IPS-18c (cell line): ENCODE results near the gene TMPO.
"Not testable (repeated sequence)": the region's sequence is repeated elsewhere in the genome, so short reads cannot be mapped to it uniquely, and the experiment has no call there.

Experiments
- H3K4me3 ChIP-seq: 2 replicates; pipeline ENCODE4 v1.7.0; 2013; ENCODE audit warnings: low read depth, mild to moderate bottlenecking, low read length, moderate library complexity; ENCODE audit not compliant: insufficient read depth
- H3K9me3 ChIP-seq: one replicate; pipeline ENCODE4 v1.6.1; 2013; ENCODE audit warnings: mild to moderate bottlenecking, low read length, moderate library complexity; ENCODE audit not compliant: control insufficient read depth, insufficient read depth

The TMPO gene, protein sequence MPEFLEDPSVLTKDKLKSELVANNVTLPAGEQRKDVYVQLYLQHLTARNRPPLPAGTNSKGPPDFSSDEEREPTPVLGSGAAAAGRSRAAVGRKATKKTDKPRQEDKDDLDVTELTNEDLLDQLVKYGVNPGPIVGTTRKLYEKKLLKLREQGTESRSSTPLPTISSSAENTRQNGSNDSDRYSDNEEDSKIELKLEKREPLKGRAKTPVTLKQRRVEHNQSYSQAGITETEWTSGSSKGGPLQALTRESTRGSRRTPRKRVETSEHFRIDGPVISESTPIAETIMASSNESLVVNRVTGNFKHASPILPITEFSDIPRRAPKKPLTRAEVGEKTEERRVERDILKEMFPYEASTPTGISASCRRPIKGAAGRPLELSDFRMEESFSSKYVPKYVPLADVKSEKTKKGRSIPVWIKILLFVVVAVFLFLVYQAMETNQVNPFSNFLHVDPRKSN

DNA sequence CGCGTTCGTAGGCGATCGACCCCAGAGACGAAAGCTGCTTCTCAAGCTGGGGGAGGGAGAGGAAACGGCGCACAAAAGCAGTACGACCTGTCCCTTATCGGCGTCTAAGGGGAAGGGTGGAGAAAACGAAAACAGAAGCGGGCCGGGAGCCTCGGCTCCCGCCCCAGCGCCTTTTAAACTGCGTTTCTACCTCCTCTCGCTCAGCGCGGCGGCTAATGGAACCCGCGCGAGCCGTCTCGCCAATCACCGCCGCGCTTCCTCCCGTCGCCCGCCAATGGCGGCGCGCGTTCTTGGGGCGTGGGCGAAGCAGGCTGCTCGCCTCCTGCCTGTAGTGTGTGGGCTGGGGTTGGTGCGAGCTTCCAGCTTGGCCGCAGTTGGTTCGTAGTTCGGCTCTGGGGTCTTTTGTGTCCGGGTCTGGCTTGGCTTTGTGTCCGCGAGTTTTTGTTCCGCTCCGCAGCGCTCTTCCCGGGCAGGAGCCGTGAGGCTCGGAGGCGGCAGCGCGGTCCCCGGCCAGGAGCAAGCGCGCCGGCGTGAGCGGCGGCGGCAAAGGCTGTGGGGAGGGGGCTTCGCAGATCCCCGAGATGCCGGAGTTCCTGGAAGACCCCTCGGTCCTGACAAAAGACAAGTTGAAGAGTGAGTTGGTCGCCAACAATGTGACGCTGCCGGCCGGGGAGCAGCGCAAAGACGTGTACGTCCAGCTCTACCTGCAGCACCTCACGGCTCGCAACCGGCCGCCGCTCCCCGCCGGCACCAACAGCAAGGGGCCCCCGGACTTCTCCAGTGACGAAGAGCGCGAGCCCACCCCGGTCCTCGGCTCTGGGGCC, at the start of gene TMPO:
TSS of gene TMPO (plus strand) at position 304 of the 824 bp plus-strand sequence. CDS start at position 582, 278 bp downstream.
- Histone ChIP-seq H3K9me3 (no peaks in the 10 kb centered on the region), H3K4me3 (peak within 1 kb of the TSS; percentile 98)

- H3K9me3 ChIP-seq = no peaks in the 10 kb centered on the region
- H3K4me3 ChIP-seq = no peak overlapping the region
Measured at GRCh38 chr12:98465950-98466602, 49.3 kb upstream of the TMPO start.

DNA sequence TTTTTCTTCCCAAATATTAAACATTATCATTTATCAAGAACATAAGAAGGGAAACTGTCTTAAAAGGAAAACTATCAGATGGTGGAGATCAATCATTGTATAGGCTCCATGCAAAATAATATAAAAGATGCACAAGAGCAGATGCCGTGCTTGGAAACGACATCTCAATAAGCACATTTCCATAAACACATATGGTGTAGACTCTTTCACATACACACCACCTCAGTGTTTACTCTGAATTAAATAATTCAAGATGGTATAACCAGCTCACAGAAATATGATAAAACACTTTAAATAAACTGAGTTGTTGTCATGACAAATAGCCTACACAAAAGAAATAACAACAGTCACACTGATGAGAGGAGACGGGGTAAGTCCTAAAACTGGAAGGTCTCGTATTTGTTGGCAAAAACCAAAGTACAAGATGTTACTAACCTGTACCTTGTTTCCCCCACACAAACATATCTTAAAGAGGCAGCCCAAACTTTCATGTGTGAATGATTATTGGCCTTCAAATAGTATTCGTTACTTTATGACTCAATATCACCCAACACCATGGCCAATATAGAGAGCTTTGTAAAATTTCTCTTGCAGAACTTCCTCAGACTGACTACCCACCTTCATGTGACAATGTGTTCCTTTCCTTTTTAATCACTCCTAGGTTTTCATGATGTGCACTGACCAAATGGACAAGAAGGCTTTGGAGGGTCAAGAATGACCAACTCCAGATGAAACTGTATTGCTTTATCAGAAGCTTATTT, 48.6 kb upstream of the TMPO start:
- peaks cover under 1% of the 10 kb centered on the region for H3K9me3 ChIP-seq
- no peak overlapping the region for H3K4me3 ChIP-seq

GRCh38 chr12:98469109-98469508, 46.3 kb upstream of the TMPO start:
- Histone ChIP-seq H3K4me3 (no peak overlapping the region), H3K9me3 (peaks cover 3% of the 10 kb centered on the region)

DNA sequence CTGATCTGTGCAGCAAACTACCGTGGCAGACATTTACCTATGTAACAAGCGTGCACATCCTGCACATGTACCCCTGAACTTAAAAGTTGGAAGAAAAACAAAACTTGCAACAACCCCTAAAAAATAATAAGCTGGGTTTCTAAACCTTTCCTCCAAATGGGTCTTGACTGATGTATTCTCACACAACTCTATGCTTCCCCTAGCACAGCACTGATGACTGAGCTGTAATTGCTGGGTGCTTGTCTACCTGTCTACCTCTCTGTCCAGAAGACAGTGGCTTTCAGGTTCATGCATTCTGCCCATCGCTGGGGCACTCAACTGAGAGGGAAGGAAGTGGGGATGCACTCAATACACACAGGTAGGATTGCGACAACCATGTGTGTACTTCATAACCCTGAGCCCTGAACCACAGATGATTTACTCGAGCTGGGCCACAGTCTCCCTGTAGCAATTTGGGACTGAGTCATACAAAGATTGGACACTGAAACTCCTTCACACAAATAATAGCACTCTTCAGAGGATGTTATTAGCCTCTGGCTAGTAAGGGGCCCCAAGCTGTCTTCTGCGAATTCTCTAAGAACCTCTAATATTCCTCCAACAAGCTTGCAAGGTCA, 44.8 kb upstream of the TMPO start:
- H3K4me3 ChIP-seq = no peak overlapping the region
- H3K9me3 ChIP-seq = peaks cover 3% of the 10 kb centered on the region

- Histone ChIP-seq H3K9me3 (peaks cover 3% of the 10 kb centered on the region), H3K4me3 (no peak overlapping the region)
Measured at GRCh38 chr12:98471085-98471484, 44.3 kb upstream of the TMPO start.

- Histone ChIP-seq H3K4me3 (no peak overlapping the region), H3K9me3 (peaks cover 5% of the 10 kb centered on the region)
Measured at GRCh38 chr12:98475565-98475908, 39.9 kb upstream of the TMPO start.

GRCh38 chr12:98478606-98479005, 36.8 kb upstream of the TMPO start:
- Histone ChIP-seq H3K9me3 (peaks cover 2% of the 10 kb centered on the region), H3K4me3 (no peak overlapping the region)

DNA sequence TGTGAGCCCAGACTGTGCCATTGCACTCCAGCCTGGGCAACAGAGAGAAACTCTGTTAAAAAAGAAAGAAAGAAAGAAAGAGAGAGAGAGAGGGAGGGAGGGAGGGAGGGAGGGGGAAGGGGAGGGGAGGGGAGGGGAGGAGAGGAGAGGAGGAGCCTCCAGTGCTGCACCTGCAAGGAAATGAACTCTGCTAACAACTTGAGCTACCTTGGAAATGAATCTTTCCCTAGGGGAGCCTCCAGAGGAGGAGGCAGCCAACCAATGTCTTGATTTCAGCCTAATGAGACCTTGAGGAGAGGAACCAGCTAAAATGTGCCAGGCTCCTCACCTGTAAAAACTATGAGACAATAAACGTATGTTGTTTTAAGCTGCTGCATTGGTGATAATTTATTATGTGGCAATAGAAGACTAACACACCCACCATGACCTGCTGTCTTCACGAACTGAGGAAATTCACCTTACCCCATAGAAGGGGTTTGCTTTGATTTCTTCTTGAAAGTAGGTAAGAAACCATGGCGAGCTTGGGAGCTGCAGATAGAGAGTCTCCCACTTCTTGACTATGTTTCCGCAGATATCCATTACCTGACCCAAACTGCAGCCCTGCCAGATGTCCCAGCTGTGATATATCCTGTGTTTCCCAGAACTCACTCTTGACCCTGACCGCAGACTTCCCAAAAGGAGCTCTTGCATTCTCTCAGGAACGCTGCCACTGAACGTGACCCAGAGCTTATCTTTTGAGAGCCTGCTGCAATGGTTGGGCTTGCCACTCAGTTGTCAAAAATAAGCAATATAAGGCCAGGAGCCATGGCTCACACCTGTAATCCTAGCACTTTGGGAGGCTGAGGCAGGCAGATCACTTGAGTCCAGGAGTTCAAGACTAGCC, 31.5 kb upstream of the TMPO start:
- Histone ChIP-seq H3K4me3 (no peak overlapping the region), H3K9me3 (peaks cover 2% of the 10 kb centered on the region)

- H3K4me3 ChIP-seq = no peak overlapping the region
- no peaks in the 10 kb centered on the region for H3K9me3 ChIP-seq
Measured at GRCh38 chr12:98485792-98486340, 29.5 kb upstream of the TMPO start.

- H3K9me3 ChIP-seq, H3K4me3 ChIP-seq: not testable (repeated sequence)
Measured at GRCh38 chr12:98488416-98488815, 27.0 kb upstream of the TMPO start.

DNA sequence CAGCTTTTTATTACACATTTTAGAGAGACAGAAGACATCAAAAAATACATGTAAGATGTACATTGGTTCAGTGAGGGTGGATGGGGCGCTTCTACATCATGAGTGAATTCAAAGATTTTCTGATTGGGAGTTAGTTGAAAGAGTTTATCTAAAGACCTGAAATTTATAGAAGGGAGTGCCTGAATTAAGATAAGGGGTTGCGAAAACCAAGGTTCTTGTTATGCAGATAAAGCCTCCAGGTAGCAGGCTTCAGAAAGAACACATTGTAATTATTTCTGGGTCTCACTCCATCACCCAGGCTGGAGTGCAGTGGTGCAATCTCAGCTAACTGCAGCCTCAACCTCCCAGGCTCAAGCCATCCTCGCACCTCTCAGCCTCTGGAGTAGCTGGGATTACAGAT, 26.2 kb upstream of the TMPO start:
- no peak overlapping the region for H3K4me3 ChIP-seq

DNA sequence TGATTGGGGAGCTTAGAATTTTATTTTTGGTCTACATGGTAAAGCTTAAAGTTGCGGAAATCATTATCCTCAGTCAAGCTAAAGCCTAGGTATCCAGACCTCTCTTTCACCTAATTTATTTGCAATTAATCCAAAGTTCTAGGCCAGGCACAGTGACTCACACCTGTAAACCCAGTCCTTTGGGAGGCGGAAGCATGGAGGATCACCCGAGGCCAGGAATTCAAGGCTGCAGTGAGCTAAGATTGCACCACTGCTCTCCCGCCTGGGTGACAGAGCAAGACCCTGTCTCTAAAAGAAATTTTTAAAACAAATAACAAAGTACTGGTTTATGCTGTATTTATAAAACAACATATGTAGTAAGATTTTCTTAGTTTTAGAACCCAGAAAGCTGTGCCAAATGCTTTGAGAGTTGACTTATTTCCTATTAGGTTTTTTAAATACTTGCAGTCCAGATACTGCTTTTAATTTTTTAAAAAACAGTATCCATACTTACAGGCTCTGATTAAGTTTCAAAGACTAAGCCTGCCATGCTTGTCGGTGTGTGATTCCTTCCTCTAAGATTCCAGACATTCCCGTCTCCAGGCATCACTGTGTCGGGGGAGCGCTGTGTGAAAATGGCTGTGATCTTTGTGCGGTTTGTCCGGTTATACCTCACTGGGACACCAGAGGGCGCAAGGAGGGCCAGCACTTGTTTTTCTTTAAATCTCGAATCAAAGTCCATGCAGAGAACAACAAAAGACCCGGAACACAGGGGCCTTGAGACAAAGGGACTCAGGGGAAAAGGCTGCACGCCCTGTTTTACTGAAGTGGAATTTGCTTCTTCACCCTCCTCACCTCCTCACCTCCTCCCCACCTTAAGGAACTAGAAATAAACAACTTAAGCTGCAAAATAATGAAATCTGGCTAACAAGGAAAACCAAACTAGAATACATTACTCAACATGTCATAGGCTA, 24.6 kb upstream of the TMPO start:
- Histone ChIP-seq H3K4me3 (no peak overlapping the region), H3K9me3 (no peaks in the 10 kb centered on the region)

More for the DNA sequence above, 26.2 kb upstream of the TMPO start:
- H3K9me3 ChIP-seq = no peaks in the 10 kb centered on the region

DNA sequence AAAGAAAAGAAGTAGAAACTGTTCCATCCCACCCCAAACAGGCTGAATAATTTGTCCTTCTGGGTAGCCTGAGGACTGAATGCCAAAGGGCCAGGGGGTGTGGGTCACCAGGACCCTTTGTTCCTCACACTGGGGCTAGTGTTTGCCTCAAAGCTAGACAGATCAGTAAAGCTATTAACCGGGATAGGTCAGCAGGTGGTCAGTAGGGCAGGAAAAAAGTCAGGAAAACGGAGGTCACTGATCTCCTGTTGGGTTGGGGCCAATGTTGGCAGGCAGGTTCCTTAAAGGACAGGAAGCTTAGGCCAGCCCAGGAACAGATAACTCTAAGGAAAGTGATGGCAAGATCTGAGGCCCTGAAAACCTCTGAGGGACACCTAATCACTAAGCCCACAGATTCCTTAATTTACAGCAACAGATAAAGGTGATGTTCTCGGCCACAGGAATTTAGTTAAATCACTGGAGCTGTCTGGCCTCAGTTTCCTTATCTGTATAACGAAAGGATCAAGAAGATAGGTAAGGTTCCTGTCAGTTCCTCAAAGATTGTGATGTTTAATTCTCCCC, 22.7 kb upstream of the TMPO start:
- no peaks in the 10 kb centered on the region for H3K9me3 ChIP-seq
- no peak overlapping the region for H3K4me3 ChIP-seq
